Activated CD4-positive, CD25-positive, alpha-beta regulatory T cell (primary cell): Measurements from ENCODE around the gene SPPL2B.
"Not testable (repeated sequence)": the region's sequence is repeated elsewhere in the genome, so short reads cannot be mapped to it uniquely, and the experiment has no call there.

ENCODE experiments used
- DNase-seq, 4 experiments: peaks; one replicate each; lab custom pipeline; 2025; lab: John Stamatoyannopoulos, UW

SPPL2B gene

GRCh38 chr19:2337329-2337707 lies 8.8 kb downstream of the SPPL2B start:
- no peak for DNase-seq

DNA sequence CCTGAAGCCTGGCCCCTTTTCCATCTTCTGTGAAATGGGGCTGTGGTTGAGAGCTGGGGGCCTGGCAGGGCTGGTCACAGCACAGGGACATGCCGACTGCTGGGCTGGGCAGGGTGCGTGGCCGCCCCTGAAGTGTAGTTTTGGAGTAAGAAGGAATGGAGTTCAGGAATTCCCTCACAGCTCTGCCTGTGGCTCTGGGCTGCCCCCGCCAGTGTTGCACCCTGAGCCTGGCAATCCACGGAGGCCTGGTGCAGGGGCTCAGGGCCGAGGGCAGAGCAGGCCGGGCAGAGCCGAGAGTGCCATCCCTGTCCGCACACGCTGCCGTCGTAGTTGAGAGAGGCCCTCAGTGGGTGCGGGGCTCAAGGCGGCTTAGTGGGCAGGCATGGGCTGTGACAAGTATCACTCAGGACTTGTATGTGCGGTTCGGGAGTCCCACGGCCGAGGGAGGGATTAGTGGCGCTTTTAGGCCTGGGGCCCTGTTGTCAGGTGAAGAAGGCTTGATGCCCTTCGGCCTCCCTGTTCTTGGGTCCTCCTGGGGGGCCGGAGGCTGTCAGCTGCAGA lies 9.7 kb downstream of the SPPL2B start:
- DNase-seq, result no peak

GRCh38 chr19:2338751-2339643 lies 10.5 kb downstream of the SPPL2B start:
- no peak for DNase-seq

- no peak for DNase-seq
Observed at GRCh38 chr19:2339644-2340310, 11.3 kb downstream of the SPPL2B start.

GRCh38 chr19:2340496-2341243 lies 12.2 kb downstream of the SPPL2B start:
- DNase-seq, result no peak

- no peak for DNase-seq
Observed at GRCh38 chr19:2341244-2341751, 12.8 kb downstream of the SPPL2B start.

DNA sequence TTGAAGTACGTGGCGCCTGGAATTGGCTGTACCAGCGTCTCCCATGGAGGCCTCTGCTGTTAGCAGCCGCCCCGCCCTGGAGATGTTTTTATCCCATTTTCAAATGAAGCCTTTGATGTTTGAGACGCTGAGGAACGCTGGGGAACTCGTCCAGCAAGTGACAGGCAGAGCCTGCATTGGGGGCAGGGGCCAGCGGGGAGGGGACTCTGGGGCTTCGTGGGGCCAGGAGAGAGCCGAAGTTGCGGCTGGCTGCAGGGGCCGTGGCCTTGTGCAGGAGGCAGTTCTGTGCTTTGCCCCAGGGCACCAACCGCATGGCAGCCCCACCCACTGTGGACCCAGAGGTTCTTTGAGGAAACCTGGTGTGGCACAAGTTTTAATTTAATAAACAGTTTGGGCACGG lies 13.5 kb downstream of the SPPL2B start:
- DNase-seq, result no peak

DNA sequence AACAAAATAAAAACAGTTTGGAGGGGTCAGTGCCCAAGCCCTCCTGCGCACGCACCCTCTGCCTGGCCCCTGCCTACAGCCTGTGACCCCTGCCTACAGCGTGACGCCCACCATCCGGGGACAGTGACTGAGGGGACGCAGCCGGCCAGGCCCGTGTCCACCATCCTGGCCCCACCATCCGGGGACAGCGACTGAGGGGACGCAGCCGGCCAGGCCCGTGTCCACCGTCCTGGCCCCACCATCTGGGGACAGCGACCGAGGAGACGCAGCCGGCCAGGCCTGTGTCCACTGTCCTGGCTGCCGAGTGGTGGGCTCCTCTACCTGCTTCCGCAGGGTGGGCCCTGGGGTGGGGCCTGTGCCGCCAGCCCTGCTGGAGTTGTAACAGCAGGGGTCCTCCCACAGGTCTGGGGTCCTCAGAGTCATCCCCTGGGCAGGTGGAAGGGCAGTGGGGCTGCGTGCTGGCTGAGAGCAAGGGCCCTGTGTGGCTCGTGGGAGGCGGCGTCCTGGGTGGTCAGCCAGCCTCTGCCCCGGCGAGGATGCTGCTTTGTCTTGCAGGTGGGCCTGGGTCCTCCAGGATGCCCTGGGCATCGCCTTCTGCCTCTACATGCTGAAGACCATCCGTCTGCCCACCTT lies 14.3 kb downstream of the SPPL2B start:
- DNase-seq, result no peak

- DNase-seq, result no peak
Observed at GRCh38 chr19:2343289-2343982, 15.0 kb downstream of the SPPL2B start.

DNA sequence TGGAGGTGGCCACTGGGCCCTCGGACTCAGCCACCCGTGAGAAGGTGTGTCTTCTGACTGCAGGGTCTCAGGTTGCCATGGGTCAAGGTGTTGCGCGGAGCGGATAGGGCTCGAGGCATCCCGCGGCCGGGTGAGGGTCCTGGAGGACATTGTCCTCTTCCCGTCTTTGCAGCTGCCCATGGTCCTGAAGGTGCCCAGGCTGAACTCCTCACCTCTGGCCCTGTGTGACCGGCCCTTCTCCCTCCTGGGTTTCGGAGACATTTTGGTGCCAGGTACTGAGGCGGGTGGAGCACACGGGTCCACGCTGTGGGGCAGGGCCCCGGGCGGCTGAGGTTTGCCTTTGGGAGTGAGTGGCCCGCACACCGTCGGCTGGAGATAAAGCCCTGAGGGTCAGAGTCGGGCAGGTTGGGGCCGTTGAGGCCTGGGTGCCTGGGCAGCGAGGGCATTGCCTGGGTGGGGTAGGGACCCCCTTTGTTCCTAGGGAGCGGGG lies 15.9 kb downstream of the SPPL2B start:
- DNase-seq, result no peak

- no peak for DNase-seq
Observed at GRCh38 chr19:2345076-2345475, 16.6 kb downstream of the SPPL2B start.

DNA sequence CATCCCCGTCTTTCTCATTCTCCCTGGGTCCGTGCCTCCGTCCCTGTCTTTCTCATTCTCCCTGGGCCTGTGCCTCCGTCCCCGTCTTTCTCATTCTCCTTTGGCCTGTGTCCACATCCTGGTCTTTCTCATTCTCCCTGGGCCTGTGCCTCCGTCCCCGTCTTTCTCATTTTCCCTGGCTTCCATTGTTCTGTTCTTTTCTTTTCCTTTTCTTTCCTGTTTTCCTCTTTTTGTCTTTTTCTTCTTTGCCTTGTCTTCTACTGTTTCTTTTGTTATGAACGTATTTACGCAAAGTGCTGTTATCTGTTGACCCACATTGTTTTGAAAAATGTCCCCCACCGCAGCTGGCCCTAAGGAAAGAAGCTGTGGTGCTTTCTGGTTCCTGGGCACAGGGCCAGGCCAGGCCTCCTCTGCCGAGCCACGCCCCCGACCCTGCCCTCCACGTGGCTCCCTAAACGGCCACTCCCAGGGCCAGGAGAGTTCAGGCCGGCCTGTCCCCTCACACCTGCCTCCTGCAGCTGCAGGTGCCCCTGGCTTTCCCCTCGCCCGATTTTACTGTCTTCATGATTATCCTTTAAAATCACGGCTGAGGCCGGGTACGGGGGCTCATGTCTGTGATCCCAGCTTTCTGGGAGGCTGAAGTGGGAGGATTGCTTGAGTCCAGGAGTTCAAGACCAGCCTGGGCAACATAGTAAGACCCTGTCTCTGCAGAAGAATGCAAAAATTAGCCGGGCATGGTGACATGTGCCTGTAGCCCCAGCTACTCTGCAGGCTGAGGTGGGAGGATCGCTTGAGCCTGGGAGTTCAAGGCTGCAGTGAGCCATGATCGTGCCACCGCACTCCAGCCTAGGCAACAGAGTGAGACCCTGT lies 17.5 kb downstream of the SPPL2B start:
- no peak for DNase-seq

DNA sequence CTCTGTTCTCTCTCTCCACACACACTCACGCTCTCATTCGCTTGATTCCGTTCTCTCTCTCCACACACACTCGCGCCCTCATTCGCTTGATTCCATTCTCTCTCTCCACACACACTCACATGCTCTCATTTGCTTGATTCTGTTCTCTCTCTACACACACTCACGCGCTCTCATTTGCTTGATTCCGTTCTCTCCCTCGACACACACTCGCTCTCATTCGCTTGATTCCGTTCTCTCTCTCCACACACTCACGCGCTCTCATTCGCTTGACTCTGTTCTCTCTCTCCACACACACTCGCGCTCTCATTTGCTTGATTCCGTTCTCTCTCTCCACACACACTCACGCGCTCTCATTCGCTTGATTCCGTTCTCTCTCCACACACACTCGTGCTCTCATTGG lies 21.3 kb downstream of the SPPL2B start:
- DNase-seq, result not testable (repeated sequence)

GRCh38 chr19:2350656-2351055 lies 22.2 kb downstream of the SPPL2B start:
- DNase-seq, result no peak

- DNase-seq, result no peak
Observed at GRCh38 chr19:2351591-2351990, 23.1 kb downstream of the SPPL2B start.

GRCh38 chr19:2352121-2352520 lies 23.6 kb downstream of the SPPL2B start:
- no peak for DNase-seq

GRCh38 chr19:2353159-2353886 lies 24.8 kb downstream of the SPPL2B start:
- DNase-seq, result no peak

DNA sequence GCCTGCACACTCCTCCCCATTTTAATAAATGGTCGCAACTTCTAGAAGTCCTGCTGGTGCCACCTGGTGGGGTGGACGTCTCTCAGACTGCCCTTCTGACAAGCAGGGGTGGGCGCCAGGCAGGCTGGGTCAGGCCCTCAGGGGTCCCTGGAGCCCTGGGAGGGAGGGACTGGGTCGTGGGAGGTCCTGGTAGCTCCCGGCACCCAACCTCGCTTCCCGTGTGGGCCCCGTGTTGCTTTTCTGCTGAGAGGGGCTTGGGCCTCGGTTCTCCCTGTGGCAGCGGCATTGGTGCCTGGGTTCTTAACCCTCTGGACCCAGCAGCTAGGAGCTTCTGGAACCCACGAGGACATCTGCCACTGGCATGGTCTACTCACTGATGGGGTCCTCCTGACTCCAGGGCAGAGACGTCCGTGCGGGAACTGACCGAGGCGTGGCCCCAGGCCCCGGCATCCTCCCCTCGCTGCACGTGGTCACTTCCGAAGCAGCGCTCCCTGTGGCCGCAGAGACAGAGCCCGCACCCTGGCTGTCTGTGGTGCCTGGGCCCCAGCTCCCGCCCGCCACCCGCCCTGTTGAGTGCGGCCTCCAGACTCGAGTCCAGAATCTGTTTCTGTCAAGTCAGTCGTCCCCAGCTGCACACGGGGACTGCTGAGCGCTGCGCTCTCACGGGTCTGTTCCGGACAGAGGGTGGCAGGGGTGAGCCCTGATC lies 25.6 kb downstream of the SPPL2B start:
- DNase-seq, result no peak

- DNase-seq, result no peak
Observed at GRCh38 chr19:2354670-2355069, 26.2 kb downstream of the SPPL2B start.
